H1 (cell line): ENCODE measurements around the gene TBC1D4. TPM values are rescaled to one million over a fixed set of nuclear protein-coding genes. Genes with fewer than 3 reads are reported as not detected.

ENCODE experiments used
- BCL11A ChIP-seq, 2 experiments: IDR thresholded peaks; one replicate each; pipeline ENCODE4 v1.6.1; 2011; ENCODE audit warnings: low read depth in 2 of 2, low read length in 2 of 2, mild to moderate bottlenecking in 2 of 2
- MAFK ChIP-seq: IDR thresholded peaks from 2 replicates; pipeline ENCODE4 v1.6.1; 2012; ENCODE audit warnings: low read depth, mild to moderate bottlenecking, improper control_type of control experiment, low read length
- PHF8 ChIP-seq: fragments of 200-600 bp; sonication (generic); conservative IDR thresholded peaks from 2 replicates; pipeline ENCODE4 v1.7.1; 2012; ENCODE audit warnings: low read depth, mild to moderate bottlenecking, inconsistent platforms, low read length, moderate library complexity
- polyA plus RNA-seq, 7 experiments: library from polyadenylated mRNA; depleted of rRNA in 3 of 7; stranded (reverse) in 5 of 7; unstranded in 2 of 7; fragments of >200 nt in 5 of 7; fragments of 200-250 nt in 2 of 7; gene quantifications; 1 replicate in 5 of 7; 2 replicates in 1 of 7; 4 replicates in 1 of 7; pipeline versions ENCODE4 v1.2.1 to v1.2.3, GENCODE V29; 2011 to 2013; ENCODE audit warnings: missing spikeins in 2 of 7, mixed read lengths in 2 of 7
- total RNA-seq: library from RNA; stranded (reverse); fragmentation: NEBNext Ultra II Directional; extraction: Animal tissue kit (Norgen Biotek cat#: 25700); gene quantifications from 2 replicates; pipeline ENCODE4 v1.2.1, GENCODE V29; 2021
- TF ChIP-seq, protein P1 (sequence below): fragments of 300-600 bp; sonication (generic); IDR thresholded peaks from 2 replicates; pipeline ENCODE4 v1.7.1; 2012; ENCODE audit warnings: low read length, moderate library complexity, mild to moderate bottlenecking, inconsistent platforms; ENCODE audit not compliant: insufficient replicate concordance

Gene TBC1D4
- total and polyA plus RNA-seq, 2 of the 8 experiments (the other 6 are each of a cell fraction or from before 2014, with no cell fraction given): 16.7 to 39.0 TPM

DNA sequence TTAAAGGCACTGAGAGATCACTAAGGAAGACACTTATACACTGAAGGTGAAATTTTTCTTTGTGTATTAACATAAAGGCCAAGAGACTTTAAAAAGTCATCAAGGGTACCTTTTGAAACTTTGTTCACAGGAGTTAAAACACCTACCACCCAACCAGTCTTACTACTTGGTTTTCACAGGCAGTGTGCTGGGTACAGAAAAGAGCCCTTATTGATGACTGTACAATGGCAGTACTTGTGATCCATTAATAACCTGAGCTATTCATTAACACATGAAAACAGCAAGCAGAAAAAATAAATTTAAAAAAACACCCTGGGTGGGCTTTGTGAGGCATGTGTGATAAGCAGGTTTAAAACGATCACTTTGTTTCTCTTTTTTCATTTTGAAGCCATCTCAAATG, 148.9 kb downstream of the TBC1D4 start (continued):
- TF ChIP-seq, protein P1, sequence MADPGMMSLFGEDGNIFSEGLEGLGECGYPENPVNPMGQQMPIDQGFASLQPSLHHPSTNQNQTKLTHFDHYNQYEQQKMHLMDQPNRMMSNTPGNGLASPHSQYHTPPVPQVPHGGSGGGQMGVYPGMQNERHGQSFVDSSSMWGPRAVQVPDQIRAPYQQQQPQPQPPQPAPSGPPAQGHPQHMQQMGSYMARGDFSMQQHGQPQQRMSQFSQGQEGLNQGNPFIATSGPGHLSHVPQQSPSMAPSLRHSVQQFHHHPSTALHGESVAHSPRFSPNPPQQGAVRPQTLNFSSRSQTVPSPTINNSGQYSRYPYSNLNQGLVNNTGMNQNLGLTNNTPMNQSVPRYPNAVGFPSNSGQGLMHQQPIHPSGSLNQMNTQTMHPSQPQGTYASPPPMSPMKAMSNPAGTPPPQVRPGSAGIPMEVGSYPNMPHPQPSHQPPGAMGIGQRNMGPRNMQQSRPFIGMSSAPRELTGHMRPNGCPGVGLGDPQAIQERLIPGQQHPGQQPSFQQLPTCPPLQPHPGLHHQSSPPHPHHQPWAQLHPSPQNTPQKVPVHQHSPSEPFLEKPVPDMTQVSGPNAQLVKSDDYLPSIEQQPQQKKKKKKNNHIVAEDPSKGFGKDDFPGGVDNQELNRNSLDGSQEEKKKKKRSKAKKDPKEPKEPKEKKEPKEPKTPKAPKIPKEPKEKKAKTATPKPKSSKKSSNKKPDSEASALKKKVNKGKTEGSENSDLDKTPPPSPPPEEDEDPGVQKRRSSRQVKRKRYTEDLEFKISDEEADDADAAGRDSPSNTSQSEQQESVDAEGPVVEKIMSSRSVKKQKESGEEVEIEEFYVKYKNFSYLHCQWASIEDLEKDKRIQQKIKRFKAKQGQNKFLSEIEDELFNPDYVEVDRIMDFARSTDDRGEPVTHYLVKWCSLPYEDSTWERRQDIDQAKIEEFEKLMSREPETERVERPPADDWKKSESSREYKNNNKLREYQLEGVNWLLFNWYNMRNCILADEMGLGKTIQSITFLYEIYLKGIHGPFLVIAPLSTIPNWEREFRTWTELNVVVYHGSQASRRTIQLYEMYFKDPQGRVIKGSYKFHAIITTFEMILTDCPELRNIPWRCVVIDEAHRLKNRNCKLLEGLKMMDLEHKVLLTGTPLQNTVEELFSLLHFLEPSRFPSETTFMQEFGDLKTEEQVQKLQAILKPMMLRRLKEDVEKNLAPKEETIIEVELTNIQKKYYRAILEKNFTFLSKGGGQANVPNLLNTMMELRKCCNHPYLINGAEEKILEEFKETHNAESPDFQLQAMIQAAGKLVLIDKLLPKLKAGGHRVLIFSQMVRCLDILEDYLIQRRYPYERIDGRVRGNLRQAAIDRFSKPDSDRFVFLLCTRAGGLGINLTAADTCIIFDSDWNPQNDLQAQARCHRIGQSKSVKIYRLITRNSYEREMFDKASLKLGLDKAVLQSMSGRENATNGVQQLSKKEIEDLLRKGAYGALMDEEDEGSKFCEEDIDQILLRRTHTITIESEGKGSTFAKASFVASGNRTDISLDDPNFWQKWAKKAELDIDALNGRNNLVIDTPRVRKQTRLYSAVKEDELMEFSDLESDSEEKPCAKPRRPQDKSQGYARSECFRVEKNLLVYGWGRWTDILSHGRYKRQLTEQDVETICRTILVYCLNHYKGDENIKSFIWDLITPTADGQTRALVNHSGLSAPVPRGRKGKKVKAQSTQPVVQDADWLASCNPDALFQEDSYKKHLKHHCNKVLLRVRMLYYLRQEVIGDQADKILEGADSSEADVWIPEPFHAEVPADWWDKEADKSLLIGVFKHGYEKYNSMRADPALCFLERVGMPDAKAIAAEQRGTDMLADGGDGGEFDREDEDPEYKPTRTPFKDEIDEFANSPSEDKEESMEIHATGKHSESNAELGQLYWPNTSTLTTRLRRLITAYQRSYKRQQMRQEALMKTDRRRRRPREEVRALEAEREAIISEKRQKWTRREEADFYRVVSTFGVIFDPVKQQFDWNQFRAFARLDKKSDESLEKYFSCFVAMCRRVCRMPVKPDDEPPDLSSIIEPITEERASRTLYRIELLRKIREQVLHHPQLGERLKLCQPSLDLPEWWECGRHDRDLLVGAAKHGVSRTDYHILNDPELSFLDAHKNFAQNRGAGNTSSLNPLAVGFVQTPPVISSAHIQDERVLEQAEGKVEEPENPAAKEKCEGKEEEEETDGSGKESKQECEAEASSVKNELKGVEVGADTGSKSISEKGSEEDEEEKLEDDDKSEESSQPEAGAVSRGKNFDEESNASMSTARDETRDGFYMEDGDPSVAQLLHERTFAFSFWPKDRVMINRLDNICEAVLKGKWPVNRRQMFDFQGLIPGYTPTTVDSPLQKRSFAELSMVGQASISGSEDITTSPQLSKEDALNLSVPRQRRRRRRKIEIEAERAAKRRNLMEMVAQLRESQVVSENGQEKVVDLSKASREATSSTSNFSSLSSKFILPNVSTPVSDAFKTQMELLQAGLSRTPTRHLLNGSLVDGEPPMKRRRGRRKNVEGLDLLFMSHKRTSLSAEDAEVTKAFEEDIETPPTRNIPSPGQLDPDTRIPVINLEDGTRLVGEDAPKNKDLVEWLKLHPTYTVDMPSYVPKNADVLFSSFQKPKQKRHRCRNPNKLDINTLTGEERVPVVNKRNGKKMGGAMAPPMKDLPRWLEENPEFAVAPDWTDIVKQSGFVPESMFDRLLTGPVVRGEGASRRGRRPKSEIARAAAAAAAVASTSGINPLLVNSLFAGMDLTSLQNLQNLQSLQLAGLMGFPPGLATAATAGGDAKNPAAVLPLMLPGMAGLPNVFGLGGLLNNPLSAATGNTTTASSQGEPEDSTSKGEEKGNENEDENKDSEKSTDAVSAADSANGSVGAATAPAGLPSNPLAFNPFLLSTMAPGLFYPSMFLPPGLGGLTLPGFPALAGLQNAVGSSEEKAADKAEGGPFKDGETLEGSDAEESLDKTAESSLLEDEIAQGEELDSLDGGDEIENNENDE: no peak
- TF ChIP-seq MAFK: no peak
- no peak for TF ChIP-seq BCL11A (IDR thresholded peaks at IDR 0.05; ENCODE audit: low read depth in 2 of 2, low read length in 2 of 2)
- TF ChIP-seq PHF8: no peak
